H9 (cell line): ENCODE measurements around the gene EDAR. TPM values are rescaled to one million over a fixed set of nuclear protein-coding genes. Genes with fewer than 3 reads are reported as not detected.

Source experiments
- DNase-seq: peaks from one replicate; pipeline ENCODE4 v3.0.0-alpha.2; 2017
- H2AFZ ChIP-seq: one replicate; pipeline ENCODE4 v1.6.1; 2013; ENCODE audit warnings: mild to moderate bottlenecking, low read length, control low read depth, moderate library complexity
- H2AK5ac ChIP-seq: 2 replicates; pipeline ENCODE4 v1.6.1; 2013; ENCODE audit warnings: low read length, control low read depth, mixed read lengths; ENCODE audit not compliant: insufficient read length
- H2BK120ac ChIP-seq: one replicate; pipeline ENCODE4 v1.6.1; 2013; ENCODE audit warnings: low read depth, mild to moderate bottlenecking, low read length, control low read depth, inconsistent platforms; ENCODE audit not compliant: poor library complexity, severe bottlenecking
- H2BK12ac ChIP-seq: 2 replicates; pipeline ENCODE4 v1.6.1; 2013; ENCODE audit warnings: low read length, control low read depth, mixed read lengths, low read depth; ENCODE audit not compliant: insufficient read length
- H2BK15ac ChIP-seq: 2 replicates; pipeline ENCODE4 v1.6.1; 2013; ENCODE audit warnings: low read depth, low read length, control low read depth
- H2BK20ac ChIP-seq: one replicate; pipeline ENCODE4 v1.6.1; 2013; ENCODE audit warnings: low read depth, mild to moderate bottlenecking, low read length, control low read depth, inconsistent platforms; ENCODE audit not compliant: poor library complexity, severe bottlenecking
- H2BK5ac ChIP-seq: 2 replicates; pipeline ENCODE4 v1.6.1; 2013; ENCODE audit warnings: low read length, control low read depth, mixed read lengths; ENCODE audit not compliant: insufficient read length
- H3K14ac ChIP-seq: 2 replicates; pipeline ENCODE4 v1.6.1; 2013; ENCODE audit warnings: low read length, control low read depth; ENCODE audit not compliant: insufficient read depth
- H3K18ac ChIP-seq: 2 replicates; pipeline ENCODE4 v1.6.1; 2013; ENCODE audit warnings: low read depth, mild to moderate bottlenecking, mixed read lengths, low read length, control low read depth; ENCODE audit not compliant: insufficient read length
- H3K23ac ChIP-seq: 2 replicates; pipeline ENCODE4 v1.6.1; 2013; ENCODE audit warnings: low read length, control low read depth, mixed read lengths, low read depth; ENCODE audit not compliant: insufficient read length
- H3K23me2 ChIP-seq: 2 replicates; pipeline ENCODE4 v1.6.1; 2013; ENCODE audit warnings: low read depth, mild to moderate bottlenecking, mixed read lengths, low read length, control low read depth; ENCODE audit not compliant: insufficient read length, poor library complexity, severe bottlenecking
- H3K27ac ChIP-seq: 2 replicates; pipeline ENCODE4 v1.5.1; 2013; ENCODE audit warnings: low read length, control low read depth, mixed read lengths, low read depth; ENCODE audit not compliant: insufficient read length
- H3K27me3 ChIP-seq: 2 replicates; pipeline ENCODE4 v1.6.1; 2013; ENCODE audit warnings: low read length, control low read depth, inconsistent platforms; ENCODE audit not compliant: insufficient read depth
- H3K4ac ChIP-seq: 2 replicates; pipeline ENCODE4 v1.6.1; 2013; ENCODE audit warnings: low read depth, mild to moderate bottlenecking, control low read depth, inconsistent platforms, low read length, moderate library complexity
- H3K4me1 ChIP-seq: 2 replicates; pipeline ENCODE4 v1.6.1; 2013; ENCODE audit warnings: low read length, control low read depth, inconsistent platforms; ENCODE audit not compliant: insufficient read depth
- H3K4me2 ChIP-seq: 2 replicates; pipeline ENCODE4 v1.6.1; 2013; ENCODE audit warnings: low read length, control low read depth, mixed read lengths; ENCODE audit not compliant: insufficient read length, insufficient read depth
- H3K56ac ChIP-seq: 2 replicates; pipeline ENCODE4 v1.6.1; 2013; ENCODE audit warnings: low read depth, mild to moderate bottlenecking, mixed read lengths, low read length, control low read depth; ENCODE audit not compliant: insufficient read length
- H3K79me1 ChIP-seq: 2 replicates; pipeline ENCODE4 v1.6.1; 2013; ENCODE audit warnings: low read depth, mild to moderate bottlenecking, moderate library complexity, low read length, control low read depth, inconsistent platforms; ENCODE audit not compliant: insufficient read depth, poor library complexity, severe bottlenecking
- H3K79me2 ChIP-seq: 2 replicates; pipeline ENCODE4 v1.6.1; 2013; ENCODE audit warnings: low read length, control low read depth, inconsistent platforms; ENCODE audit not compliant: insufficient read depth
- H3K9ac ChIP-seq: 2 replicates; pipeline ENCODE4 v1.6.1; 2013; ENCODE audit warnings: low read length, control low read depth, mixed read lengths; ENCODE audit not compliant: insufficient read length; ENCODE audit errors: extremely low read depth
- H3K9me3 ChIP-seq: one replicate; pipeline ENCODE4 v1.6.1; 2013; ENCODE audit warnings: low read depth, low read length, inconsistent platforms; ENCODE audit not compliant: control insufficient read depth
- H3T11ph ChIP-seq: one replicate; pipeline ENCODE4 v1.6.1; 2013; ENCODE audit warnings: mild to moderate bottlenecking, low read length, control low read depth, inconsistent platforms
- H4K20me1 ChIP-seq: one replicate; pipeline ENCODE4 v1.6.1; 2013; ENCODE audit not compliant: control insufficient read depth, insufficient read length, insufficient read depth
- H4K5ac ChIP-seq: 2 replicates; pipeline ENCODE4 v1.6.1; 2013; ENCODE audit warnings: low read depth, mild to moderate bottlenecking, mixed read lengths, low read length, control low read depth; ENCODE audit not compliant: insufficient read length
- H4K8ac ChIP-seq: replicated peaks from 2 replicates; pipeline ENCODE4 v1.6.1; 2013; ENCODE audit warnings: low read length, control low read depth, mixed read lengths, low read depth; ENCODE audit not compliant: insufficient read length
- H4K91ac ChIP-seq: 2 replicates; pipeline ENCODE4 v1.6.1; 2013; ENCODE audit warnings: low read depth, mild to moderate bottlenecking, moderate library complexity, mixed read lengths, low read length, control low read depth; ENCODE audit not compliant: insufficient read length
- H3K27ac Mint-ChIP-seq, 3 experiments: 2 replicates in 2 of 3; 3 replicates in 1 of 3; pipeline ENCODE4 v1.8.0; 2020 to 2021; ENCODE audit warnings: mixed read lengths in 3 of 3, mild to moderate bottlenecking in 1 of 3, moderate library complexity in 1 of 3
- H3K27me3 Mint-ChIP-seq: 2 replicates; pipeline ENCODE4 v1.8.0; 2021; ENCODE audit warnings: low read depth, mild to moderate bottlenecking, moderate library complexity, mixed read lengths
- H3K36me3 Mint-ChIP-seq, 3 experiments: 2 replicates in 2 of 3; 3 replicates in 1 of 3; pipeline ENCODE4 v1.8.0; 2020 to 2021; ENCODE audit warnings: low read depth in 3 of 3, mixed read lengths in 3 of 3; ENCODE audit not compliant: insufficient read depth in 1 of 3
- H3K4me1 Mint-ChIP-seq, 2 experiments: 2 replicates each; pipeline ENCODE4 v1.8.0; 2020; ENCODE audit warnings: mixed read lengths in 2 of 2
- H3K4me3 Mint-ChIP-seq, 2 experiments: 2 replicates in 1 of 2; 3 replicates in 1 of 2; pipeline ENCODE4 v1.8.0; 2020 to 2021; ENCODE audit warnings: mild to moderate bottlenecking in 2 of 2, mixed read lengths in 2 of 2, moderate library complexity in 1 of 2
- H3K9me3 Mint-ChIP-seq, 2 experiments: 2 replicates in 1 of 2; 3 replicates in 1 of 2; pipeline ENCODE4 v1.8.0; 2020; ENCODE audit warnings: mild to moderate bottlenecking in 2 of 2, mixed read lengths in 2 of 2, moderate library complexity in 1 of 2
- CTCF ChIP-seq: fragments of 200-600 bp; sonication (generic); conservative IDR thresholded peaks from 3 replicates; pipeline ENCODE4 v1.8.0; 2021; ENCODE audit warnings: antibody characterized with exemption, mild to moderate bottlenecking
- WGBS: extraction: QIAGEN DNeasy Blood & Tissue Kit; methylation state at CpG from one replicate; pipeline ENCODE4 v1.1.7; 2013; ENCODE audit warnings: missing lambda C conversion rate, low lambda C conversion rate, mixed read lengths; ENCODE audit not compliant: insufficient read length; ENCODE audit errors: extremely low coverage; 5-methylcytosine and 5-hydroxymethylcytosine counted together
- total RNA-seq: library from RNA; stranded (reverse); gene quantifications from 2 replicates; pipeline ENCODE4 v1.2.1, GENCODE V29; 2021

Gene EDAR
- total RNA-seq, 1 experiment from 2014 or later, result not detected

- Histone ChIP-seq H3K56ac (no peak overlapping the region), H3K4me2 (no peak overlapping the region)
- H3K27me3 Mint-ChIP-seq, result peaks cover 7% of the 10 kb centered on the region
These were observed 10.3 kb downstream of the EDAR start for GRCh38 chr2:108978709-108979111.

More at GRCh38 chr2:108978709-108979111, 10.3 kb downstream of the EDAR start:
- Histone ChIP-seq H3K79me1 (no peaks in the 10 kb centered on the region), H2BK120ac (no peak overlapping the region), H3K18ac (no peak overlapping the region), H3K4ac (no peak overlapping the region), H3K4me1 (no peaks in the 10 kb centered on the region), H4K5ac (no peak overlapping the region), H3K23ac (no peak overlapping the region), H2BK5ac (no peak overlapping the region), H3K9me3 (no peaks in the 10 kb centered on the region), H2BK20ac (no peak overlapping the region), H4K8ac (no peak overlapping the region), H2BK15ac (no peak overlapping the region), H2BK12ac (no peak overlapping the region), H2AK5ac (no peak overlapping the region), H3K9ac (no peak overlapping the region), H4K20me1 (no peaks in the 10 kb centered on the region), H2AFZ (no peak overlapping the region), H3K14ac (no peak overlapping the region), H4K91ac (no peak overlapping the region), H3K27me3 (no peaks in the 10 kb centered on the region; the same call in 1 of the 2 replicates), H3K79me2 (no peaks in the 10 kb centered on the region), H3K27ac (no peak overlapping the region), H3T11ph (no peak overlapping the region), H3K23me2 (no peaks in the 10 kb centered on the region)
- Mint-ChIP-seq H3K36me3 (no peaks in the 10 kb centered on the region; a peak in 1 of 7 replicates), H3K27ac (no peak overlapping the region), H3K4me1 (peaks cover 0 to 5% of the 10 kb centered on the region in 2 experiments; a peak in 1 of 4 replicates), H3K4me3 (no peak overlapping the region), H3K9me3 (no peaks in the 10 kb centered on the region)
- DNase-seq, result no peak
- no peak for TF ChIP-seq CTCF
- WGBS, result no CpG with 5 or more reads among the region's 7 CpGs
